MM.1S (cell line): Measurements from ENCODE around the gene LTB.

ENCODE experiments used
- DNase-seq: peaks from one replicate; pipeline ENCODE4 v3.0.0-alpha.2; 2015
- H2AFZ ChIP-seq: fragments of 300-600 bp; sonication (generic); 2 replicates; pipeline ENCODE4 v1.6.0; 2016; ENCODE audit warnings: antibody characterized with exemption, low read length
- H3F3A ChIP-seq: fragments of 300-600 bp; sonication (generic); 2 replicates; pipeline ENCODE4 v1.6.1; 2016; ENCODE audit warnings: mild to moderate bottlenecking, antibody characterized with exemption, low read length, moderate library complexity, mixed read lengths; ENCODE audit not compliant: insufficient read depth
- H3K27ac ChIP-seq: fragments of 300-600 bp; sonication (generic); 2 replicates; pipeline ENCODE4 v1.5.1; 2016; ENCODE audit warnings: mild to moderate bottlenecking, low read length
- H3K27me3 ChIP-seq: fragments of 300-600 bp; sonication (generic); replicated peaks from 2 replicates; pipeline ENCODE4 v1.6.0; 2016; ENCODE audit warnings: low read length; ENCODE audit not compliant: insufficient read depth
- H3K36me3 ChIP-seq: fragments of 300-600 bp; sonication (generic); replicated peaks from 2 replicates; pipeline ENCODE4 v1.6.1; 2016; ENCODE audit warnings: mild to moderate bottlenecking, low read length, mixed read lengths; ENCODE audit not compliant: insufficient read depth
- H3K4me1 ChIP-seq: fragments of 300-600 bp; sonication (generic); 2 replicates; pipeline ENCODE4 v1.6.1; 2016; ENCODE audit warnings: low read length, mixed read lengths
- H3K4me2 ChIP-seq: fragments of 300-600 bp; sonication (generic); 2 replicates; pipeline ENCODE4 v1.6.0; 2016; ENCODE audit warnings: low read depth, low read length
- H3K4me3 ChIP-seq: fragments of 300-600 bp; sonication (generic); 2 replicates; pipeline ENCODE4 v1.5.1; 2016; ENCODE audit warnings: low read length, mixed read lengths
- H3K79me2 ChIP-seq: fragments of 300-600 bp; sonication (generic); 2 replicates; pipeline ENCODE4 v1.6.1; 2016; ENCODE audit warnings: mixed run types, low read length, mixed read lengths
- H3K9ac ChIP-seq: fragments of 300-600 bp; sonication (generic); 2 replicates; pipeline ENCODE4 v1.6.1; 2016; ENCODE audit warnings: low read length, mixed read lengths
- H3K9me2 ChIP-seq: fragments of 300-600 bp; sonication (generic); replicated peaks from 2 replicates; pipeline ENCODE4 v1.6.1; 2016; ENCODE audit warnings: mild to moderate bottlenecking, low read length, mixed read lengths; ENCODE audit not compliant: insufficient read depth
- H3K9me3 ChIP-seq: fragments of 300-600 bp; sonication (generic); replicated peaks from 2 replicates; pipeline ENCODE4 v1.6.1; 2016; ENCODE audit warnings: mild to moderate bottlenecking, low read length, mixed read lengths; ENCODE audit not compliant: insufficient read depth
- H4K20me1 ChIP-seq: fragments of 300-600 bp; sonication (generic); 2 replicates; pipeline ENCODE4 v1.6.1; 2016; ENCODE audit warnings: mild to moderate bottlenecking, low read length, moderate library complexity, mixed read lengths; ENCODE audit not compliant: insufficient read depth
- CTCF ChIP-seq: fragments of 300-600 bp; sonication (generic); IDR thresholded peaks from 2 replicates; pipeline ENCODE4 v1.5.1; 2016; ENCODE audit warnings: antibody characterized with exemption, low read length, mixed read lengths
- EZH2 ChIP-seq: fragments of 300-600 bp; sonication (generic); optimal IDR thresholded peaks from 2 replicates; pipeline ENCODE3; 2017; ENCODE audit warnings: low read depth, mild to moderate bottlenecking, antibody characterized with exemption, low read length, mixed read lengths
- EZH2phosphoT487 ChIP-seq: fragments of 300-600 bp; sonication (generic); IDR thresholded peaks from 2 replicates; pipeline ENCODE4 v1.6.1; 2018; ENCODE audit warnings: antibody characterized with exemption, low read length

The LTB gene

DNA sequence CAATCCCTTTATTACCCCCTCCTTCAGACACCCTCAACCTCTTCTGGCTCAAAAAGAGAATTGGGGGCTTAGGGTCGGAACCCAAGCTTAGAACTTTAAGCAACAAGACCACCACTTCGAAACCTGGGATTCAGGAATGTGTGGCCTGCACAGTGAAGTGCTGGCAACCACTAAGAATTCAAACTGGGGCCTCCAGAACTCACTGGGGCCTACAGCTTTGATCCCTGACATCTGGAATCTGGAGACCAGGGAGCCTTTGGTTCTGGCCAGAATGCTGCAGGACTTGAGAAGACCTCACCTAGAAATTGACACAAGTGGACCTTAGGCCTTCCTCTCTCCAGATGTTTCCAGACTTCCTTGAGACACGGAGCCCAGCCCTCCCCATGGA lies 4.7 kb downstream of the LTB start:
- H3K9me3 ChIP-seq = no peaks in the 10 kb centered on the region
- peaks cover 19% of the 10 kb centered on the region for H3K4me1 ChIP-seq
- no peaks in the 10 kb centered on the region for H3K9me2 ChIP-seq
- no peaks in the 10 kb centered on the region for H4K20me1 ChIP-seq
- TF ChIP-seq EZH2 (no peak), CTCF (no peak), EZH2phosphoT487 (no peak)
- peaks cover 81% of the 10 kb centered on the region for H3K27me3 ChIP-seq
- no peak for DNase-seq
- no peak overlapping the region for H3K4me2 ChIP-seq
- no peaks in the 10 kb centered on the region for H3K36me3 ChIP-seq
- H3K4me3 ChIP-seq = no peak overlapping the region
- H2AFZ ChIP-seq = no peak overlapping the region
- no peak overlapping the region for H3K27ac ChIP-seq
- H3F3A ChIP-seq = no peaks in the 10 kb centered on the region
- H3K79me2 ChIP-seq = no peaks in the 10 kb centered on the region
- no peak overlapping the region for H3K9ac ChIP-seq

GRCh38 chr6:31576897-31577578 lies 5.2 kb downstream of the LTB start:
- Histone ChIP-seq H3K4me3 (no peak overlapping the region), H3K9me3 (no peaks in the 10 kb centered on the region), H3K9me2 (no peaks in the 10 kb centered on the region), H3K36me3 (no peaks in the 10 kb centered on the region), H3K27ac (no peak overlapping the region), H3K27me3 (peaks cover 79% of the 10 kb centered on the region), H4K20me1 (no peaks in the 10 kb centered on the region), H3K9ac (no peak overlapping the region), H3K79me2 (no peaks in the 10 kb centered on the region), H3K4me2 (no peak overlapping the region), H2AFZ (no peak overlapping the region), H3F3A (peaks cover 4% of the 10 kb centered on the region; the same call in 1 of the 2 replicates), H3K4me1 (peaks cover 19% of the 10 kb centered on the region)
- TF ChIP-seq EZH2phosphoT487 = no peak
- no peak for TF ChIP-seq CTCF
- no peak for TF ChIP-seq EZH2
- DNase-seq = no peak

GRCh38 chr6:31575952-31576685 lies 6.1 kb downstream of the LTB start:
- Histone ChIP-seq H3K4me3 (no peak overlapping the region), H3K4me1 (peaks cover 19% of the 10 kb centered on the region), H3K79me2 (no peaks in the 10 kb centered on the region), H3K4me2 (no peak overlapping the region), H3K9me3 (no peaks in the 10 kb centered on the region), H3K27ac (no peak overlapping the region), H3K36me3 (no peaks in the 10 kb centered on the region), H3K9ac (no peak overlapping the region), H3K27me3 (peaks cover 70% of the 10 kb centered on the region), H4K20me1 (no peaks in the 10 kb centered on the region), H3K9me2 (no peaks in the 10 kb centered on the region), H3F3A (peaks cover 5% of the 10 kb centered on the region; the same call in 1 of the 2 replicates), H2AFZ (no peak overlapping the region)
- no peak for TF ChIP-seq EZH2
- no peak for DNase-seq
